Uterus (tissue), 4 donors: ENCODE measurements around the gene NFATC1. TPM values are rescaled to one million over a fixed set of nuclear protein-coding genes. Genes with fewer than 3 reads are reported as not detected.

Source experiments
- DNase-seq, 2 donors: peaks; one replicate each; pipeline ENCODE4 v3.0.0-alpha.2; 2019 to 2020
- H3K27ac ChIP-seq, 2 donors: fragments of 200-600 bp; sonication (generic); 1 replicate in 1 of 2; 2 replicates in 1 of 2; pipeline ENCODE4 v1.5.1; 2016 to 2018
- H3K27me3 ChIP-seq, 2 donors: fragments of 200-600 bp; sonication (generic); one replicate each; pipeline ENCODE4 v1.5.1; 2018 to 2019; ENCODE audit warnings: control low read depth in 1 of 2
- H3K36me3 ChIP-seq, 2 donors: fragments of 200-600 bp; sonication (generic); one replicate each; pipeline ENCODE4 v1.5.1; 2019; ENCODE audit warnings: control low read depth in 1 of 2
- H3K4me1 ChIP-seq, 2 donors: fragments of 200-600 bp; sonication (generic); one replicate each; pipeline ENCODE4 v1.5.1; 2018 to 2019; ENCODE audit warnings: control low read depth in 1 of 2
- H3K4me3 ChIP-seq, 2 donors: fragments of 200-600 bp; sonication (generic); 1 replicate in 1 of 2; 2 replicates in 1 of 2; pipeline ENCODE4 v1.5.1; 2018 to 2019; ENCODE audit warnings: mild to moderate bottlenecking in 1 of 2
- H3K9me3 ChIP-seq, 2 donors: fragments of 200-600 bp; sonication (generic); one replicate each; pipeline ENCODE4 v1.5.1; 2019; ENCODE audit warnings: control low read depth in 1 of 2
- CTCF ChIP-seq, 4 experiments: fragments of 200-600 bp in 2 of 4; fragments of 450-650 bp in 2 of 4; sonication (generic) in 2 of 4; IDR thresholded peaks; one replicate each; pipeline ENCODE4 v1.5.1; 2016 to 2019; ENCODE audit warnings: antibody characterized with exemption in 4 of 4, mild to moderate bottlenecking in 2 of 4, moderate library complexity in 1 of 4
- POLR2A ChIP-seq, 2 donors: fragments of 450-650 bp; IDR thresholded peaks; one replicate each; pipeline ENCODE4 v1.6.1; 2016; ENCODE audit warnings: antibody characterized with exemption in 2 of 2, mild to moderate bottlenecking in 1 of 2, moderate library complexity in 1 of 2
- intact Hi-C: fragments of 100-400 bp; cut with DNase I; formaldehyde crosslinking; loops from one replicate; pipeline ENCODE4 v1.15.1; 2023; ENCODE audit warnings: low total_unique reads
- total RNA-seq, 4 donors: library from RNA; depleted of rRNA in 3 of 4; stranded (reverse); fragments of >200 nt in 3 of 4; gene quantifications; one replicate each; pipeline versions ENCODE4 v1.1.0 to v1.2.4, GENCODE V29; 2014 to 2023
- donor health status: DM: yes; HTN: yes; CAD: no.

Gene NFATC1
- total RNA-seq, 4 donors from 2014 or later, result 9.2 to 25.1 (median 14.6) TPM

- TF ChIP-seq POLR2A (IDR thresholded peaks at IDR 0.05) (no peak), CTCF (IDR thresholded peaks at IDR 0.05) (no peak)
- DNase-seq, result peak in 1 of 2 donors; percentile 9
- intact Hi-C loops, result no loop called here
- Histone ChIP-seq H3K4me3 (no peak overlapping the region), H3K27ac (no peak overlapping the region), H3K9me3 (no peaks in the 10 kb centered on the region), H3K27me3 (no peaks in the 10 kb centered on the region), H3K36me3 (no peaks in the 10 kb centered on the region), H3K4me1 (peaks cover 0 to 5% of the 10 kb centered on the region in 2 donors)
These were observed 117.0 kb downstream of the NFATC1 start for GRCh38 chr18:79512461-79513380.

- no peaks in the 10 kb centered on the region for H3K36me3 ChIP-seq
- intact Hi-C loops, result no loop called here
- H3K27ac ChIP-seq, result no peak overlapping the region
- no peak overlapping the region for H3K4me3 ChIP-seq
- no peaks in the 10 kb centered on the region for H3K9me3 ChIP-seq
- no peaks in the 10 kb centered on the region for H3K4me1 ChIP-seq
- no peak for DNase-seq
- H3K27me3 ChIP-seq, result no peaks in the 10 kb centered on the region
- no peak for TF ChIP-seq POLR2A (IDR thresholded peaks at IDR 0.05)
- no peak for TF ChIP-seq CTCF (IDR thresholded peaks at IDR 0.05)
These were observed 117.8 kb downstream of the NFATC1 start for GRCh38 chr18:79513381-79514081.

GRCh38 chr18:79515331-79515730 is 119.6 kb downstream of the NFATC1 start:
- intact Hi-C loops, result no loop called here
- H3K9me3 ChIP-seq, result no peaks in the 10 kb centered on the region
- no peaks in the 10 kb centered on the region for H3K36me3 ChIP-seq
- H3K27me3 ChIP-seq, result no peaks in the 10 kb centered on the region
- H3K4me3 ChIP-seq, result no peak overlapping the region
- no peaks in the 10 kb centered on the region for H3K4me1 ChIP-seq
- TF ChIP-seq CTCF (IDR thresholded peaks at IDR 0.05) (no peak), POLR2A (IDR thresholded peaks at IDR 0.05) (no peak)
- DNase-seq, result no peak
- H3K27ac ChIP-seq, result no peak overlapping the region

GRCh38 chr18:79515944-79516351 is 120.2 kb downstream of the NFATC1 start:
- Histone ChIP-seq H3K4me1 (no peaks in the 10 kb centered on the region), H3K4me3 (no peak overlapping the region), H3K9me3 (no peaks in the 10 kb centered on the region), H3K27ac (no peak overlapping the region), H3K36me3 (no peaks in the 10 kb centered on the region), H3K27me3 (no peaks in the 10 kb centered on the region)
- intact Hi-C loops, result no loop called here
- DNase-seq, result no peak
- TF ChIP-seq CTCF (IDR thresholded peaks at IDR 0.05) (no peak), POLR2A (IDR thresholded peaks at IDR 0.05) (no peak)

- Histone ChIP-seq H3K4me1 (no peaks in the 10 kb centered on the region), H3K27ac (no peak overlapping the region), H3K36me3 (no peaks in the 10 kb centered on the region), H3K27me3 (no peaks in the 10 kb centered on the region), H3K4me3 (no peak overlapping the region), H3K9me3 (no peaks in the 10 kb centered on the region)
- intact Hi-C loops, result no loop called here
- no peak for TF ChIP-seq CTCF (IDR thresholded peaks at IDR 0.05)
- TF ChIP-seq POLR2A (IDR thresholded peaks at IDR 0.05), result no peak
- no peak for DNase-seq
These were observed 120.8 kb downstream of the NFATC1 start for GRCh38 chr18:79516441-79516931.
